DMS 273 (cell line): ENCODE results near the gene FZD4.
"Not testable (repeated sequence)": the region's sequence is repeated elsewhere in the genome, so short reads cannot be mapped to it uniquely, and the experiment has no call there.

Experiments
- DNase-seq: peaks from one replicate; lab custom pipeline; 2025; ENCODE audit not compliant: unreplicated experiment; lab: John Stamatoyannopoulos, UW

Gene FZD4

GRCh38 chr11:86938203-86938899, 16.8 kb downstream of the FZD4 start:
- no peak for DNase-seq

DNA sequence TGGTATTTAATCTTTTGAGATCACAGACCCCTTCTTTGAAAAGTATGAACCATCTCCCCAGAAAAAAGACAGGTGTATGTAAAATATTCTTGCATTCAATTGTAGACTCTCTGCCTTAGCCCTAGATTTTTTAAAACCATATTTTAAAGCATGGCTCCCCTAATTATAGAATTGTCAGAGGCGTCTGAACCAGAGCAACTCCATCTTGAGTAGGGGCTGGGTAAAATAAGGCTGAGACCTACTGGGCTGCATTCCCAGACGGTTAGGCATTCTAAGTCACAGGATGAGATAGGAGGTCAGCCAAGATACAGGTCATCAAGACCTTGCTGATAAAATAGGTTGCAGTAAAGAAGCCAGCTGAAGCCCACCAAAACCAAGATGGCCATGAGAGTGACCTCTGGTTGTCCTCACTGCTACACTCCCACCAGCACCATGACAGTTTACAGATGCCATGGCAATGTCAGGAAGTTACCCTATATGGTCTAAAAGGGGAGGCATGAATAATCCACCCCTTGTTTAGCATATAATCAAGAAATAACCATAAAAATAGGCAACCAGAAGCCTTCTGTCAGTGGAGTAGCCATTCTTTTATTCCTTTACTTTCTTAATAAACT, 17.9 kb downstream of the FZD4 start:
- DNase-seq: not testable (repeated sequence)

DNA sequence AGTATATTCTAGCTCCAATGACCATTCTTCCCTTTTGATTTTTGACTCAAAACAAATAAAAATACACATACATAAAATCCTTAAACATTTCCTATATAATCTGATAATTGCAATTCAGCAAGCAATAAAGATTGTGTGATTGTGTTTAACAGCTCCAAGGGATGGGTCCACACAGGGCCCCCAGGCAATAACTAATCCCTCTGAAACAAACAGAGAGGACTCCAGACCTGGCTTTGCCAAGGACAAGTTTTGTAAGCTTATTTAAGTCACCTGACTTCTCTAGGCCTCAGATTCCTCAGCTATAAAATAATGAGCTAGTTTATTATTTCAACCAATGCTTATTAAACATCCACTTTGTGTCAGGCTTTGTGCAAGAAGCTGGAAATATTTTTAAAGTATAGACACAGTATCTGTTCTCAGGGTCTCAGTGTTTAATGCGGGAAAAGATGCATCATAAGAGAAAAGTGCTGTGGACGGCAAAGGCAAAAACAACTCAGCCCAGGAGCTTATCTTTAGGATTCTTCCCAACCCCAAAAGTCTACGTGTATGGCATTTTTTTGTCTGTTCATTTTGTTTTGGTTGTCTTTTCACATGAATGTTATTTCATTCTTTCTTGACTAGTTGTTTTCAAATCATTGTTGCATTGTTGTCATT, 20.1 kb downstream of the FZD4 start:
- no peak for DNase-seq

- DNase-seq: no peak
Measured at GRCh38 chr11:86934582-86934900, 20.7 kb downstream of the FZD4 start.

DNA sequence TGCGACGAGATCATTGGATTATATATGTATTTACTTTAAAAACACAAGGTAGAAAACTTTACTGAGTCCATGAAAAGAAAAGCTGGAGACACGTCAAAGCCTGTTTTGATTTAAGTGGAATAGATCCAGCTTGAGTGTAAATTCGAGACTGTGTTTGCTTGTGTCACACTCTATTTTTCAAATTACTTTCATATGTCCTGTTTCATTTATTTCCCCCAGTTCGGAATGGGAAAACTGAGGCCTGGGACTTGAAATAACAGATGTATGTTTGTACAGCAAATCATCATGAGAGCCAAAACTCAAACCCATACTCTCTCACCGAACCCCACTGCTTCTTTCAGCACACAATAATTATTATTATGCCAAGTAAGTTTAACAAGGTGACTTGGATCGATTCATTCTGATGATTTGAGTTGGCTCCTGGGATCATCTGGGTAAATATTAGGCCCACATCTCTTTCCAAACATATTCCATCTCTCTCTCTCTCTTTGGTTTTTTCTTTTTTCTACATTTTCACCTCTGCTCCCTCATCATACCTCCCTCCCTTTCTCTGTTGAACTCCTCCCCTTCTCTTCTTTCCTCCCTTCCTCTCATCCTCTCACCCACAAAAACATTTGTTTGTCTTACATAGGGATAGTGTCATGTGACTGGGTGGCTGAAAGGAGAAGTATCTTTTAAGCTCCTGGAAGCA, 21.2 kb downstream of the FZD4 start:
- DNase-seq: no peak

GRCh38 chr11:86932924-86933875, 22.0 kb downstream of the FZD4 start:
- no peak for DNase-seq

GRCh38 chr11:86932259-86932585, 23.0 kb downstream of the FZD4 start:
- DNase-seq: no peak

- no peak for DNase-seq
Measured at GRCh38 chr11:86931548-86932258, 23.5 kb downstream of the FZD4 start.

GRCh38 chr11:86930957-86931547, 24.1 kb downstream of the FZD4 start:
- no peak for DNase-seq

GRCh38 chr11:86926975-86927374, 28.2 kb downstream of the FZD4 start:
- no peak for DNase-seq

- peak; percentile 3 for DNase-seq
Measured at GRCh38 chr11:86923999-86924766, 31.0 kb downstream of the FZD4 start.

DNA sequence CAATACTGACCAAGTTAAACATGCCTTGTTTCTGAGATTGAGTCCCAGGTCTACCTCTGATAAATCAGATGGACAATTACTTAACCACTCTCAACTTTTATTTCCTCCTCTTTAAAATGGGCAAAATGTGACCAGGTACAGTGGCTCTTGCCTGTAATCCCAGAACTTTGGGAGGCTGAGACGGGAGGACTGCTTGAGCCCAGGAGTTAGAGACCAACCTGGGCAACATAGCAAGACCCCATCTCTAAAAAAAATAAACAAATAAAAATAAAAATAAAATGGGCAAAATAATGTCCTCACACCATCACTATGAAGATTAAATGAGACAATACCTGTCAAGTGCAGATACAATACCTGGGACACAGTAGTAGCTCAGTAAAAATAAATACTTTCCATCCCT, 33.0 kb downstream of the FZD4 start:
- DNase-seq: no peak

- DNase-seq: peak; percentile 71
Measured at GRCh38 chr11:86919557-86920210, 35.5 kb downstream of the FZD4 start.

DNA sequence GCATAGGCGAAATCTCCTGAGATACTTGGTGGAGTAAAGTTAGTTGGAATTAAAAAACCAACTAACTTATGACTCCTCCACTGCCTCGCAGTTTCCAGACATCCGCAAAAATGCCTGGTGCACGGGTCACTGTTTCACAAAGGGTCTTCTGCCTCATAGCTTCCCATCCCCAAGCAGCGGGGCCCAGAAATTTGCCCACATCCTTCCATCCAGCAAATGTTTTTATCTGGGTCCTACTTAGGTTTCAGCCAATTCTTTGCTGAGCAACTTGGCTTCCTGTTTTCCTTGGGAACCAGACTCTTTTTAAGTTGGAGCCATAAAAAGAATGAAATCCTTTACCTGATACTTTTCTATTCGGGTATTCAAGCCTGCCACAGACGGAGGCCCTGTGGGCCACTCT, 36.2 kb downstream of the FZD4 start:
- DNase-seq: no peak

- no peak for DNase-seq
Measured at GRCh38 chr11:86918496-86918895, 36.7 kb downstream of the FZD4 start.

DNA sequence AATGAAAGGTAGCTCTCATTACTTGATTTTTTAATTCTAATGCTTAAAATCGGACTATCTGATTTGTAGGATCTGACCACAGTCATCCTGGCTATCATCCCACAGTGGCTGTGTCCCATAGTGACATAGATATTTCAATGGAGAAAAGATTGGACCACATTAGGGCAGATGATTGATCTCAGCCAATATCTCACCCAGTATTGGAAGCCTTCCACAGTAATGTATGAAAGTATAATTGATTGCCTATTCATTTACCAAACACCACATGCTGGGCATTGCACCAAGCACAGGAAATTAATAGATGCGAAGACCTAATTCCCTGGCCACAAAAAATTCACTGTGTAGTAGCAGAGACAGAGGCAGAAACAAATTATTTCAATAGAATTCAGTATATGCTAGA, 37.6 kb downstream of the FZD4 start:
- DNase-seq: no peak

DNA sequence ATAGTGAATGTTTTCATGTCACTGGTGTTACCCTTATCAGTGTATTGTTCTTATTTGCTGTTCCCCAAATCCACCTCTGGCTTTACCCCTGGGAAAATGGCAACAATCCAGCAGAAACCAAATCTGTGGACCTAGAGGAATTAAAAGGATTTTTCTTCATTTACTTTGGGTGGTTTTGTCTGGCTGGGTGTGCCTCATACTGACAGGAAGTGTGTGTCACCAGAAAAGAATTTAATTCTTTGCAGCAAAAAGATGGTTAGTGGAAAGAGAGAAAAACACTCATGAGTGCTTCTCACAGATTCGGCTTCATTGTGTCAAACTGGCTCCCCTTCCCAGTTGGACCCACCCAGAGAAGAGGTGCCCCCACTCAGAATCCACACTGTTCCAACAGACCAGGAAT, 38.9 kb downstream of the FZD4 start:
- no peak for DNase-seq

- DNase-seq: not testable (repeated sequence)
Measured at GRCh38 chr11:86915850-86916249, 39.3 kb downstream of the FZD4 start.
